Endothelial cell of umbilical vein (primary cell): ENCODE data around the gene UQCR10. TPM values are rescaled to one million over a fixed set of nuclear protein-coding genes. Genes with fewer than 3 reads are reported as not detected.

Experiments
- BruUV-seq: library from RNA; stranded (reverse); fragments of 400-500 nt; replicated peaks from 2 replicates; lab custom pipeline; 2021; lab: Mats Ljungman, UMichigan
- CTCF ChIA-PET: fragments of 300-600, 350-600 bp; sonication (Branson Sonifier 250); formaldehyde crosslinking; loops from one replicate; lab custom pipeline; 2021; ENCODE audit warnings: antibody characterized with exemption, inconsistent platforms; lab: Charles Lee
- POLR2A ChIA-PET: fragments of 300-600, 350-600 bp; sonication (Branson Sonifier 250); formaldehyde crosslinking; loops from one replicate; lab custom pipeline; 2021; ENCODE audit warnings: antibody characterized with exemption, inconsistent platforms; lab: Charles Lee
- DNase-seq: peaks from one replicate; pipeline ENCODE4 v3.0.0-alpha.2; 2011; ENCODE audit warnings: low read depth, low spot score
- FAIRE-seq: peaks from 2 replicates; lab custom pipeline; 2011; peaks lifted over from hg19 to GRCh38; lab: Jason Lieb, UNC
- H2AFZ ChIP-seq: 2 replicates; pipeline ENCODE4 v1.6.0; 2012; ENCODE audit warnings: low read depth, low read length, control low read depth, inconsistent platforms
- H3K27ac ChIP-seq: 2 replicates; pipeline ENCODE4 v1.5.1; 2011; ENCODE audit warnings: low read depth, mild to moderate bottlenecking, control low read depth, low read length, moderate library complexity; ENCODE audit not compliant: insufficient read depth
- H3K27me3 ChIP-seq, 2 experiments: 2 replicates each; pipeline versions ENCODE4 v1.6.0 to v1.6.1; 2011; ENCODE audit warnings: low read length in 2 of 2, mixed read lengths in 1 of 2; ENCODE audit not compliant: control insufficient read depth in 2 of 2, insufficient read depth in 2 of 2
- H3K36me3 ChIP-seq, 2 experiments: 2 replicates in 1 of 2; 3 replicates in 1 of 2; pipeline ENCODE4 v1.5.1; 2011; ENCODE audit warnings: low read length in 2 of 2, mild to moderate bottlenecking in 1 of 2, moderate library complexity in 1 of 2; ENCODE audit not compliant: control insufficient read depth in 2 of 2, insufficient read depth in 2 of 2; ENCODE audit errors: extremely low read depth in 1 of 2
- H3K4me1 ChIP-seq: 3 replicates; pipeline ENCODE4 v1.5.1; 2011; ENCODE audit warnings: mild to moderate bottlenecking, low read length; ENCODE audit not compliant: control insufficient read depth, insufficient read depth; ENCODE audit errors: extremely low read depth
- H3K4me2 ChIP-seq: 2 replicates; pipeline ENCODE4 v1.6.1; 2011; ENCODE audit warnings: low read length, control low read depth, mixed read lengths; ENCODE audit not compliant: insufficient read depth
- H3K4me3 ChIP-seq, 3 experiments: fragments of 200-600 bp in 1 of 3; sonication (generic), shearing (Covaris generic) in 1 of 3; replicated peaks in 1 of 3; 2 replicates each; pipeline ENCODE4 v1.5.1; 2011 to 2016; ENCODE audit warnings: control low read depth in 3 of 3, low read length in 3 of 3, mild to moderate bottlenecking in 2 of 3, inconsistent platforms in 1 of 3, low read depth in 1 of 3, moderate library complexity in 1 of 3; ENCODE audit not compliant: insufficient read depth in 1 of 3
- H3K79me2 ChIP-seq: 2 replicates; pipeline ENCODE4 v1.6.0; 2012; ENCODE audit warnings: low read length, inconsistent platforms; ENCODE audit not compliant: control insufficient read depth, insufficient read depth
- H3K9ac ChIP-seq: replicated peaks from 2 replicates; pipeline ENCODE3; 2011; ENCODE audit warnings: low read length, control low read depth; ENCODE audit not compliant: insufficient read depth; ENCODE audit errors: extremely low read depth
- H3K9me1 ChIP-seq: replicated peaks from 3 replicates; pipeline ENCODE4 v1.6.0; 2011; ENCODE audit warnings: mild to moderate bottlenecking, low read length; ENCODE audit not compliant: control insufficient read depth, insufficient read depth; ENCODE audit errors: extremely low read depth
- H3K9me3 ChIP-seq: replicated peaks from 2 replicates; pipeline ENCODE4 v1.5.1; 2012; ENCODE audit warnings: low read length, inconsistent platforms; ENCODE audit not compliant: control insufficient read depth, insufficient read depth
- H4K20me1 ChIP-seq: replicated peaks from 2 replicates; pipeline ENCODE3; 2011; ENCODE audit warnings: mild to moderate bottlenecking, low read length; ENCODE audit not compliant: control insufficient read depth, insufficient read depth; ENCODE audit errors: extremely low read depth
- EZH2 ChIP-seq: IDR thresholded peaks from 2 replicates; pipeline ENCODE4 v1.6.1; 2012; ENCODE audit warnings: borderline replicate concordance, low read depth, mild to moderate bottlenecking, moderate library complexity, low read length, inconsistent platforms; ENCODE audit not compliant: severe bottlenecking
- FOS ChIP-seq: IDR thresholded peaks from 2 replicates; pipeline ENCODE4 v1.6.1; 2011; ENCODE audit warnings: mild to moderate bottlenecking, low read length, moderate library complexity, borderline replicate concordance; ENCODE audit not compliant: insufficient read depth
- GATA2 ChIP-seq: IDR thresholded peaks from 2 replicates; pipeline ENCODE4 v1.7.0; 2011; ENCODE audit warnings: low read depth, mild to moderate bottlenecking, moderate library complexity, mixed read lengths, low read length; ENCODE audit not compliant: insufficient read length, insufficient read depth
- JUN ChIP-seq: IDR thresholded peaks from 2 replicates; pipeline ENCODE4 v1.6.1; 2011; ENCODE audit warnings: borderline replicate concordance, low read depth; ENCODE audit not compliant: insufficient read length, insufficient read depth
- MYC ChIP-seq: IDR thresholded peaks from one replicate; pipeline ENCODE4 v1.6.1; 2011; ENCODE audit warnings: mild to moderate bottlenecking, low read depth, low read length
- POLR2A ChIP-seq: IDR thresholded peaks from 2 replicates; pipeline ENCODE4 v1.6.1; 2012; ENCODE audit warnings: low read depth, mild to moderate bottlenecking, control low read depth, low read length
- POLR2AphosphoS5 ChIP-seq: IDR thresholded peaks from 2 replicates; pipeline ENCODE4 v1.6.1; 2012; ENCODE audit warnings: low read depth, mild to moderate bottlenecking, control low read depth, low read length, moderate library complexity; ENCODE audit not compliant: insufficient read depth
- dilution Hi-C: fragments of 300-500 bp; cut with MboI; formaldehyde crosslinking; loops from one replicate; pipeline ENCODE4 v1.15.0; 2019; ENCODE audit warnings: low sequenced_read_pairs; ENCODE audit not compliant: extremely low pct_ligation_motif_present
- intact Hi-C: fragments of 100-400 bp; cut with micrococcal nuclease; formaldehyde crosslinking; loops from one replicate; pipeline ENCODE4 v1.10.0; 2022
- polyA plus RNA-seq, 4 experiments: library from polyadenylated mRNA; depleted of rRNA in 3 of 4; stranded (reverse) in 3 of 4; unstranded in 1 of 4; fragments of >200 nt; gene quantifications; 2 replicates each; pipeline versions ENCODE4 v1.2.1 to v1.2.3, GENCODE V29; 2011 to 2012; ENCODE audit warnings: missing spikeins in 1 of 4
- total RNA-seq: library from RNA; stranded (reverse); gene quantifications from 2 replicates; pipeline ENCODE4 v1.2.3, GENCODE V29; 2021
- TF ChIP-seq, protein P1 (sequence below), 2 donors: IDR thresholded peaks; 1 replicate in 1 of 2; 2 replicates in 1 of 2; pipeline ENCODE4 v1.5.1; 2011; ENCODE audit warnings: low read length in 2 of 2, mild to moderate bottlenecking in 2 of 2, moderate library complexity in 2 of 2, control low read depth in 1 of 2, inconsistent platforms in 1 of 2, low read depth in 1 of 2; ENCODE audit not compliant: insufficient read depth in 1 of 2; ENCODE audit errors: extremely low read depth in 1 of 2
- TF ChIP-seq, protein P2 (sequence below): IDR thresholded peaks from 2 replicates; pipeline ENCODE4 v1.6.1; 2011; ENCODE audit not compliant: insufficient read depth, insufficient read length

Gene UQCR10
- total and polyA plus RNA-seq, 2 donors (not counting 3 experiments of a cell fraction or from before 2014, with no cell fraction given) = 96.6 to 196 TPM

DNA sequence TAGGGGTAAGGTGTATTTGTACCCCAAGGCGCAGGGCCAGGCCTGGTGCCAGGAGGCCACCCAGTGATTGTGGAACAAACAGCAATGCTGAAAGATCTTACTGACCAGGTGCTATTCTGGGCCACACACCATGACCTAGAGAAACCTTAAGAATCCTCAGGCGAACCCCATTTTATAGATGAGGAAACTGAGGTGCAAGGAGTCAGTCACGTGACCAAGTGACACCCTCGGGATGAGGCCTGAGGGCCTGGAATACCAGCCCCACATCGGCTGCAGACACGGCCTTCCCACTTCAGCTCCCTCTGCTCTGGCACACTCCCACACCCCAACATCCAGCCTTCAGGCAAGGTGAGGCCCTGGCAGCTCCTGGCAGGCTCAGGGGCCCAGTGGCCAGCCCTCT, 34.3 kb upstream of the UQCR10 start:
- Histone ChIP-seq H3K4me2 (no peak overlapping the region), H3K9me1 (no peaks in the 10 kb centered on the region), H3K79me2 (no peaks in the 10 kb centered on the region), H3K27ac (no peak overlapping the region), H2AFZ (no peak overlapping the region), H3K9ac (no peak overlapping the region), H3K27me3 (no peaks in the 10 kb centered on the region), H4K20me1 (no peaks in the 10 kb centered on the region), H3K9me3 (no peaks in the 10 kb centered on the region), H3K4me1 (no peaks in the 10 kb centered on the region), H3K36me3 (peaks cover 0 to 2% of the 10 kb centered on the region in 2 experiments), H3K4me3 (no peak overlapping the region)
- TF ChIP-seq JUN = no peak
- TF ChIP-seq POLR2A = no peak
- TF ChIP-seq FOS = no peak
- TF ChIP-seq, protein P1, sequence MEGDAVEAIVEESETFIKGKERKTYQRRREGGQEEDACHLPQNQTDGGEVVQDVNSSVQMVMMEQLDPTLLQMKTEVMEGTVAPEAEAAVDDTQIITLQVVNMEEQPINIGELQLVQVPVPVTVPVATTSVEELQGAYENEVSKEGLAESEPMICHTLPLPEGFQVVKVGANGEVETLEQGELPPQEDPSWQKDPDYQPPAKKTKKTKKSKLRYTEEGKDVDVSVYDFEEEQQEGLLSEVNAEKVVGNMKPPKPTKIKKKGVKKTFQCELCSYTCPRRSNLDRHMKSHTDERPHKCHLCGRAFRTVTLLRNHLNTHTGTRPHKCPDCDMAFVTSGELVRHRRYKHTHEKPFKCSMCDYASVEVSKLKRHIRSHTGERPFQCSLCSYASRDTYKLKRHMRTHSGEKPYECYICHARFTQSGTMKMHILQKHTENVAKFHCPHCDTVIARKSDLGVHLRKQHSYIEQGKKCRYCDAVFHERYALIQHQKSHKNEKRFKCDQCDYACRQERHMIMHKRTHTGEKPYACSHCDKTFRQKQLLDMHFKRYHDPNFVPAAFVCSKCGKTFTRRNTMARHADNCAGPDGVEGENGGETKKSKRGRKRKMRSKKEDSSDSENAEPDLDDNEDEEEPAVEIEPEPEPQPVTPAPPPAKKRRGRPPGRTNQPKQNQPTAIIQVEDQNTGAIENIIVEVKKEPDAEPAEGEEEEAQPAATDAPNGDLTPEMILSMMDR (IDR thresholded peaks at IDR 0.05; ENCODE audit: extremely low read depth in 1 of 2, insufficient read depth in 1 of 2, low read depth in 1 of 2, low read length in 2 of 2) = no peak
- TF ChIP-seq, protein P2, sequence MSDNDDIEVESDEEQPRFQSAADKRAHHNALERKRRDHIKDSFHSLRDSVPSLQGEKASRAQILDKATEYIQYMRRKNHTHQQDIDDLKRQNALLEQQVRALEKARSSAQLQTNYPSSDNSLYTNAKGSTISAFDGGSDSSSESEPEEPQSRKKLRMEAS = no peak
- no peak for TF ChIP-seq GATA2
- TF ChIP-seq EZH2 = no peak
- no peak for TF ChIP-seq MYC
- no peak for TF ChIP-seq POLR2AphosphoS5
- intact Hi-C loops = no loop called here
- DNase-seq (no peak), FAIRE-seq (no peak)
- ChIA-PET CTCF (interaction anchor here (0.7 to 1.3 kb wide), 4 partner anchors 8 to 16 kb away, joined by 3 to 4 read pairs (median 4); no protein-coding TSS in a partner anchor), POLR2A (no interaction called here)
- BruUV-seq = no TSS peak
- dilution Hi-C loops = no loop called here
